ENCODE results near the gene DCBLD1.

DNA sequence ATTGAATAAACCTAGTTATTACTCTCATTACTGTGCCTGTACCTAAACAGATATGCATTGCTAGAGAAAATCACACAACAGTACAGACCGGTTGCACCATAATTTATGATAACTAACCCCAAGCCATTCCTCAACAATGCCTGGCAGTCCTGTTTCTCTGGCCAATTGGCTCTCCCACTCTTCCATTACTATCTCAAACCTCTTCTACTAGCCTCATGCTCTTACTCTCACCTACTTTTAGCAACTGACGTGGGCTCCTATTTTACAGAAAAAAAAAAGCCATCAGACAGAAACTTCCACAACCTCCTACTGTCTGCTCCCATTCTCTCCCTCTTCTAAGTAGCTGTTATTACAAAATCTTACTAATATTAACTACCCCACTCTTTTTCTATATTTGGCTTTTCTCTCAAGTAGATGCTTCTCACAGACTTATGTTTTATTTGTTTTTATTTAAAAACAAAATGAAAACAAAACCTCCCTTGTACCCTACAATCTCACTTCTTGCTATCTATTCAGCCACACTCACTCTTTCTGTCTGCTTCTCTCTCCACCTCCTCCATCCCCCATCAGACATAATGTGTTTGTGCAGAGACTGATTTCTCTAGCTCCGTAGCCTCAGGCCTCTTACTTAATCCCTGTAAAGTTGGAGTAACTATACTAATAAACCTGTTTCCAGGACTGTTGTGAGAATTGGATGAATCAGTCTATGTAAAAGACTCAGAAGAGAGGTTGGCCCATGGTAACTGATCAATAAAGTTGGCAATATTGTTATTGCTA lies 110.7 kb downstream of the DCBLD1 start:
- TF ChIP-seq, protein P1, sequence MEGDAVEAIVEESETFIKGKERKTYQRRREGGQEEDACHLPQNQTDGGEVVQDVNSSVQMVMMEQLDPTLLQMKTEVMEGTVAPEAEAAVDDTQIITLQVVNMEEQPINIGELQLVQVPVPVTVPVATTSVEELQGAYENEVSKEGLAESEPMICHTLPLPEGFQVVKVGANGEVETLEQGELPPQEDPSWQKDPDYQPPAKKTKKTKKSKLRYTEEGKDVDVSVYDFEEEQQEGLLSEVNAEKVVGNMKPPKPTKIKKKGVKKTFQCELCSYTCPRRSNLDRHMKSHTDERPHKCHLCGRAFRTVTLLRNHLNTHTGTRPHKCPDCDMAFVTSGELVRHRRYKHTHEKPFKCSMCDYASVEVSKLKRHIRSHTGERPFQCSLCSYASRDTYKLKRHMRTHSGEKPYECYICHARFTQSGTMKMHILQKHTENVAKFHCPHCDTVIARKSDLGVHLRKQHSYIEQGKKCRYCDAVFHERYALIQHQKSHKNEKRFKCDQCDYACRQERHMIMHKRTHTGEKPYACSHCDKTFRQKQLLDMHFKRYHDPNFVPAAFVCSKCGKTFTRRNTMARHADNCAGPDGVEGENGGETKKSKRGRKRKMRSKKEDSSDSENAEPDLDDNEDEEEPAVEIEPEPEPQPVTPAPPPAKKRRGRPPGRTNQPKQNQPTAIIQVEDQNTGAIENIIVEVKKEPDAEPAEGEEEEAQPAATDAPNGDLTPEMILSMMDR (IDR thresholded peaks at IDR 0.05): no peak
- no peak for TF ChIP-seq POLR2A (IDR thresholded peaks at IDR 0.05)
